K562 (cell line): ENCODE results near the gene CCL5. TPM values are rescaled to one million over a fixed set of nuclear protein-coding genes. Genes with fewer than 3 reads are reported as not detected.

Experiments used
- BCL6 ChIP-seq: fragments of 250-450 bp; sonication (Bioruptor Pico); IDR thresholded peaks from 2 replicates; pipeline ENCODE4 v1.4.0; 2020
- BDP1 ChIP-seq: IDR thresholded peaks from 3 replicates; pipeline ENCODE4 v1.6.1; 2011; ENCODE audit not compliant: insufficient read length, insufficient read depth
- C11orf30 ChIP-seq: fragments of 450-650 bp; IDR thresholded peaks from 2 replicates; pipeline ENCODE4 v1.6.1; 2016; ENCODE audit warnings: low read depth, mild to moderate bottlenecking
- CCNT2 ChIP-seq: IDR thresholded peaks from 2 replicates; pipeline ENCODE4 v1.6.1; 2011; ENCODE audit warnings: borderline replicate concordance, low read depth, mild to moderate bottlenecking, moderate library complexity, mixed read lengths, low read length; ENCODE audit not compliant: insufficient read length; ENCODE audit errors: extremely low read depth
- ETV1 ChIP-seq: fragments of 450-650 bp; conservative IDR thresholded peaks from 2 replicates; pipeline ENCODE4 v1.6.1; 2016; ENCODE audit warnings: missing genetic modification characterization, control low read depth, low read depth, missing compliant biosample characterization
- FOSL1 ChIP-seq: fragments of 200-800 bp; sonication (Bioruptor generic); conservative IDR thresholded peaks from 2 replicates; pipeline ENCODE4 v1.6.1; 2016; ENCODE audit warnings: missing genetic modification characterization, missing compliant biosample characterization
- HSF4 ChIP-seq: fragments of 250-450 bp; sonication (Bioruptor Pico); IDR thresholded peaks from 2 replicates; pipeline ENCODE4 v2.1.2; 2022; ENCODE audit warnings: mild to moderate bottlenecking, moderate library complexity, borderline replicate concordance
- ILK ChIP-seq: fragments of 450-650 bp; IDR thresholded peaks from 2 replicates; pipeline ENCODE4 v1.6.1; 2016; ENCODE audit warnings: missing genetic modification characterization, low read depth, mild to moderate bottlenecking, missing compliant biosample characterization, moderate library complexity, borderline replicate concordance
- JUND ChIP-seq, 2 experiments: IDR thresholded peaks; 2 replicates in 1 of 2; 3 replicates in 1 of 2; pipeline ENCODE4 v1.6.1; 2011; ENCODE audit warnings: borderline replicate concordance in 2 of 2, low read depth in 2 of 2, low read length in 2 of 2, improper control_type of control experiment in 1 of 2, missing biosample characterization in 1 of 2, missing genetic modification characterization in 1 of 2, missing genetic modification reagents in 1 of 2
- MYBL2 ChIP-seq, 2 experiments: fragments of 450-650 bp in 1 of 2; sonication (generic) in 1 of 2; formaldehyde crosslinking in 1 of 2; IDR thresholded peaks; 2 replicates each; pipeline versions ENCODE4 v1.6.1 to v1.8.1; 2017 to 2022; ENCODE audit warnings: borderline replicate concordance in 1 of 2, inconsistent platforms in 1 of 2, low read depth in 1 of 2, mild to moderate bottlenecking in 1 of 2, missing genetic modification reagents in 1 of 2, moderate library complexity in 1 of 2
- POLR2A ChIP-seq: fragments of 450-650 bp; conservative IDR thresholded peaks from 2 replicates; pipeline ENCODE4 v1.6.1; 2016
- POLR2B ChIP-seq: fragments of 450-650 bp; IDR thresholded peaks from 2 replicates; pipeline ENCODE4 v1.6.1; 2018; ENCODE audit warnings: low read depth; ENCODE audit not compliant: partially characterized antibody
- POU5F1 ChIP-seq: fragments of 150-350 bp; IDR thresholded peaks from 2 replicates; pipeline ENCODE4 v1.6.1; 2014; ENCODE audit warnings: borderline replicate concordance, low read length, low read depth, mild to moderate bottlenecking; ENCODE audit not compliant: partially characterized antibody
- RBM22 ChIP-seq: fragments of 200-400 bp; formaldehyde crosslinking; IDR thresholded peaks from 2 replicates; pipeline ENCODE4 v1.6.1; 2018; ENCODE audit warnings: low read length, low read depth; ENCODE audit not compliant: poor library complexity, severe bottlenecking
- SETDB1 ChIP-seq: IDR thresholded peaks from one replicate; pipeline ENCODE4 v1.6.1; 2012; ENCODE audit warnings: low read length, control low read depth, inconsistent platforms
- SIN3A ChIP-seq, 2 experiments: fragments of 150-350 bp in 1 of 2; IDR thresholded peaks; 2 replicates each; pipeline ENCODE4 v1.6.1; 2011 to 2016; ENCODE audit warnings: borderline replicate concordance in 2 of 2, low read depth in 2 of 2, low read length in 2 of 2, mild to moderate bottlenecking in 2 of 2, moderate library complexity in 2 of 2; ENCODE audit not compliant: control insufficient read depth in 1 of 2
- TAF7 ChIP-seq: fragments of 450-650 bp; IDR thresholded peaks from 2 replicates; pipeline ENCODE4 v1.6.1; 2016; ENCODE audit warnings: missing genetic modification characterization, missing compliant biosample characterization
- TRIM24 ChIP-seq, 2 experiments: fragments of 450-650 bp; IDR thresholded peaks; 2 replicates each; pipeline ENCODE4 v1.6.1; 2016
- ZNF224 ChIP-seq: sonication (generic); formaldehyde crosslinking; IDR thresholded peaks from 2 replicates; pipeline ENCODE4 v1.8.0; 2022; ENCODE audit warnings: mild to moderate bottlenecking, missing genetic modification reagents
- ZNF274 ChIP-seq: IDR thresholded peaks from 2 replicates; pipeline ENCODE4 v1.6.1; 2011; ENCODE audit warnings: low read depth, mild to moderate bottlenecking, low read length, moderate library complexity, borderline replicate concordance
- ZNF408 ChIP-seq: fragments of 250-450 bp; sonication (Bioruptor Pico); IDR thresholded peaks from 2 replicates; pipeline ENCODE4 v1.4.0; 2020; ENCODE audit warnings: low read depth, mild to moderate bottlenecking, moderate library complexity
- ZNF436 ChIP-seq: fragments of 250-450, 450-650 bp; sonication (Bioruptor Pico); formaldehyde crosslinking; IDR thresholded peaks from 2 replicates; pipeline ENCODE4 v1.7.0; 2020; ENCODE audit warnings: mild to moderate bottlenecking
- polyA plus RNA-seq, 8 experiments: library from polyadenylated mRNA; depleted of rRNA in 4 of 8; stranded (reverse) in 5 of 8; unstranded in 3 of 8; fragments of >200 nt; fragmentation: Nextera tagmentation in 2 of 8; fragmentation: Illumina TruSeq in 1 of 8; extraction: Ambion mirVana in 2 of 8; extraction: Trizol in 1 of 8; gene quantifications; 2 replicates each; pipeline versions ENCODE4 v1.2.1 to v1.2.3, GENCODE V29; 2011 to 2014; ENCODE audit warnings: inconsistent platforms in 1 of 8, missing spikeins in 1 of 8
- total RNA-seq, 7 experiments: library from RNA; depleted of rRNA in 6 of 7; stranded (reverse); fragments of >200 nt in 6 of 7; fragmentation: Illumina TruSeq in 2 of 7; extraction: Trizol in 2 of 7; gene quantifications; 2 replicates each; pipeline versions ENCODE4 v1.2.1 to v1.2.3, GENCODE V29; 2011 to 2021; ENCODE audit warnings: low replicate concordance in 1 of 7
- TF ChIP-seq, protein P1 (sequence below): fragments of 450-650 bp; IDR thresholded peaks from 2 replicates; pipeline ENCODE4 v1.6.1; 2016; ENCODE audit warnings: low read depth, mild to moderate bottlenecking, moderate library complexity
- TF ChIP-seq, protein P2 (sequence below), 2 experiments: fragments of 150-350 bp in 1 of 2; IDR thresholded peaks; 2 replicates each; pipeline ENCODE4 v1.6.1; 2012 to 2016; ENCODE audit warnings: low read depth in 2 of 2, low read length in 2 of 2, mild to moderate bottlenecking in 1 of 2, moderate library complexity in 1 of 2

The CCL5 gene
- total and polyA plus RNA-seq, 9 of the 15 experiments (the other 6 are each of a cell fraction or from before 2014, with no cell fraction given), result 0.18 to 0.59 (median 0.45) TPM; not detected in 1

DNA sequence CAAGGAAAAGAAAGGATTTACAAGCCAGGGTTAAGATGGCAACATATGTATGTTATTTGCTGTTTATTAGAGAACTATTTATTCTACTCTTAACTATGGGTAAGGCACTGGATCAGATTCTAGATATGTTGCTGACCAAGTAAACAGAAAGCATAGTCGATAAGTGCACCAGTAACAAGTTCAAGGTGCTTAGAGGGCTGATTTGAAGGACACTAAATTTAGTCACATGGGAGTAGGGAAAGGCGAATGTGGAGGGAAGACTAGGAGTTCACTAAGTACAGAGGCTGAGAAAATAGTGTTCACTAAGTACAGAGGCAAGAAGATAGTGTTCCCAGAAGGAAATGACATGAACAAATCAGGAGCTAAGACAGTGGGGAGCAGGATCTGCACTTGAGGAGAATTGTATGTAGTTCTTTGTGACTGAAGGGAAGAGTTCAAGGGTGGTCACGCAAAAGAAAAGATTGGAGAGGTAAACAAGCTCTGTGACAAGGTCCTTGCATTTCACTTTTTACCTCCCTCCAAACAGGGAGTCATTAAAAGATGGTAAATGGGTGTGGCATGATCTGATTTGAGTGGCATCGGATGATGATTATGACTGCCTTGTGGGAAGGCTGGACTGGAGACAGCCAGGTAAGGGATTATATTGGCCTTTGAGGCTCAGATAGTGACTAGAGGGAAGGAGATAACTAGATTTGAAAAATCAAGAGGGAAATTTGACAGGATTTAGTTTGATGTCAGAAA lies 32.4 kb downstream of the CCL5 start (continued):
- no peak for TF ChIP-seq JUND (IDR thresholded peaks at IDR 0.05; ENCODE audit: borderline replicate concordance, low read depth, low read length)
- TF ChIP-seq JUND (tag; IDR thresholded peaks at IDR 0.05; ENCODE audit: borderline replicate concordance, low read depth, low read length), result no peak
- no peak for TF ChIP-seq TAF7 (tag)
- TF ChIP-seq CCNT2, result no peak
- peak; percentile 76 for TF ChIP-seq POLR2B
- TF ChIP-seq BDP1, result no peak
- TF ChIP-seq SIN3A (IDR thresholded peaks at IDR 0.05; ENCODE audit: borderline replicate concordance in 2 of 2, control insufficient read depth in 1 of 2, low read depth in 2 of 2, low read length in 2 of 2), result 0 out of 4 replicates have a peak, but pooled peaks of 1 of the 2 experiments have one; percentile 20
- TF ChIP-seq ZNF224 (CRISPR knock-in tag), result no peak
- TF ChIP-seq, protein P1, sequence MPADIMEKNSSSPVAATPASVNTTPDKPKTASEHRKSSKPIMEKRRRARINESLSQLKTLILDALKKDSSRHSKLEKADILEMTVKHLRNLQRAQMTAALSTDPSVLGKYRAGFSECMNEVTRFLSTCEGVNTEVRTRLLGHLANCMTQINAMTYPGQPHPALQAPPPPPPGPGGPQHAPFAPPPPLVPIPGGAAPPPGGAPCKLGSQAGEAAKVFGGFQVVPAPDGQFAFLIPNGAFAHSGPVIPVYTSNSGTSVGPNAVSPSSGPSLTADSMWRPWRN, result no peak
- no peak for TF ChIP-seq SETDB1
- no peak for TF ChIP-seq ZNF274
- TF ChIP-seq ZNF436, result no peak
- TF ChIP-seq, protein P2, sequence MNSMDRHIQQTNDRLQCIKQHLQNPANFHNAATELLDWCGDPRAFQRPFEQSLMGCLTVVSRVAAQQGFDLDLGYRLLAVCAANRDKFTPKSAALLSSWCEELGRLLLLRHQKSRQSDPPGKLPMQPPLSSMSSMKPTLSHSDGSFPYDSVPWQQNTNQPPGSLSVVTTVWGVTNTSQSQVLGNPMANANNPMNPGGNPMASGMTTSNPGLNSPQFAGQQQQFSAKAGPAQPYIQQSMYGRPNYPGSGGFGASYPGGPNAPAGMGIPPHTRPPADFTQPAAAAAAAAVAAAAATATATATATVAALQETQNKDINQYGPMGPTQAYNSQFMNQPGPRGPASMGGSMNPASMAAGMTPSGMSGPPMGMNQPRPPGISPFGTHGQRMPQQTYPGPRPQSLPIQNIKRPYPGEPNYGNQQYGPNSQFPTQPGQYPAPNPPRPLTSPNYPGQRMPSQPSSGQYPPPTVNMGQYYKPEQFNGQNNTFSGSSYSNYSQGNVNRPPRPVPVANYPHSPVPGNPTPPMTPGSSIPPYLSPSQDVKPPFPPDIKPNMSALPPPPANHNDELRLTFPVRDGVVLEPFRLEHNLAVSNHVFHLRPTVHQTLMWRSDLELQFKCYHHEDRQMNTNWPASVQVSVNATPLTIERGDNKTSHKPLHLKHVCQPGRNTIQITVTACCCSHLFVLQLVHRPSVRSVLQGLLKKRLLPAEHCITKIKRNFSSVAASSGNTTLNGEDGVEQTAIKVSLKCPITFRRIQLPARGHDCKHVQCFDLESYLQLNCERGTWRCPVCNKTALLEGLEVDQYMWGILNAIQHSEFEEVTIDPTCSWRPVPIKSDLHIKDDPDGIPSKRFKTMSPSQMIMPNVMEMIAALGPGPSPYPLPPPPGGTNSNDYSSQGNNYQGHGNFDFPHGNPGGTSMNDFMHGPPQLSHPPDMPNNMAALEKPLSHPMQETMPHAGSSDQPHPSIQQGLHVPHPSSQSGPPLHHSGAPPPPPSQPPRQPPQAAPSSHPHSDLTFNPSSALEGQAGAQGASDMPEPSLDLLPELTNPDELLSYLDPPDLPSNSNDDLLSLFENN (IDR thresholded peaks at IDR 0.05; ENCODE audit: low read depth in 2 of 2, low read length in 2 of 2), result no peak
- no peak for TF ChIP-seq ILK (tag)
- TF ChIP-seq C11orf30, result no peak
- TF ChIP-seq RBM22, result peak; percentile 46
- TF ChIP-seq TRIM24 (IDR thresholded peaks at IDR 0.05), result no peak
- TF ChIP-seq POU5F1, result no peak
- TF ChIP-seq ETV1 (tag), result no peak
- no peak for TF ChIP-seq BCL6 (CRISPR knock-in tag)
- no peak for TF ChIP-seq MYBL2 (IDR thresholded peaks at IDR 0.05; ENCODE audit: low read depth)
- no peak for TF ChIP-seq MYBL2 (CRISPR knock-in tag; IDR thresholded peaks at IDR 0.05; ENCODE audit: borderline replicate concordance)
- TF ChIP-seq ZNF408 (CRISPR knock-in tag), result no peak
- no peak for TF ChIP-seq FOSL1 (tag)
- TF ChIP-seq HSF4 (CRISPR knock-in tag), result no peak
- peak; percentile 71 for TF ChIP-seq POLR2A
